ENCODE data around the gene PCDHGA8.

DNA sequence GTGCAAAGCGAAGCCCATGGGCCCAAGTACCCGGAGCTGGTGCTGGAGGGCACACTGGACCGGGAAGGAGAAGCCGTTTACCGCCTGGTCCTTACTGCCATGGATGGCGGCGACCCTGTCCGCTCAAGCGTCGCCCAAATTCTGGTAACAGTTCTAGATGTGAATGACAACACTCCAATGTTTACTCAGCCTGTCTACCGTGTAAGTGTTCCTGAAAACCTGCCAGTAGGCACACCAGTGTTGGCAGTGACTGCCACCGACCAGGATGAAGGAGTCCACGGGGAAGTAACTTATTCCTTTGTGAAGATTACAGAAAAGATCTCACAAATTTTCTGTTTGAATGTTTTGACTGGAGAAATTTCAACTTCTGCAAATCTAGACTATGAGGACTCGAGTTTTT is 17.8 kb upstream of the PCDHGA8 start:
- TF ChIP-seq, protein P1, sequence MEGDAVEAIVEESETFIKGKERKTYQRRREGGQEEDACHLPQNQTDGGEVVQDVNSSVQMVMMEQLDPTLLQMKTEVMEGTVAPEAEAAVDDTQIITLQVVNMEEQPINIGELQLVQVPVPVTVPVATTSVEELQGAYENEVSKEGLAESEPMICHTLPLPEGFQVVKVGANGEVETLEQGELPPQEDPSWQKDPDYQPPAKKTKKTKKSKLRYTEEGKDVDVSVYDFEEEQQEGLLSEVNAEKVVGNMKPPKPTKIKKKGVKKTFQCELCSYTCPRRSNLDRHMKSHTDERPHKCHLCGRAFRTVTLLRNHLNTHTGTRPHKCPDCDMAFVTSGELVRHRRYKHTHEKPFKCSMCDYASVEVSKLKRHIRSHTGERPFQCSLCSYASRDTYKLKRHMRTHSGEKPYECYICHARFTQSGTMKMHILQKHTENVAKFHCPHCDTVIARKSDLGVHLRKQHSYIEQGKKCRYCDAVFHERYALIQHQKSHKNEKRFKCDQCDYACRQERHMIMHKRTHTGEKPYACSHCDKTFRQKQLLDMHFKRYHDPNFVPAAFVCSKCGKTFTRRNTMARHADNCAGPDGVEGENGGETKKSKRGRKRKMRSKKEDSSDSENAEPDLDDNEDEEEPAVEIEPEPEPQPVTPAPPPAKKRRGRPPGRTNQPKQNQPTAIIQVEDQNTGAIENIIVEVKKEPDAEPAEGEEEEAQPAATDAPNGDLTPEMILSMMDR (conservative IDR thresholded peaks at IDR 0.05; ENCODE audit: low read depth, low read length), result no peak
- no peak for TF ChIP-seq EZH2 (IDR thresholded peaks at IDR 0.05; ENCODE audit: borderline replicate concordance, low read depth, low read length, poor library complexity, severe bottlenecking)
